K562 (cell line): Measurements from ENCODE around the gene KIR3DL2. TPM values are rescaled to one million over a fixed set of nuclear protein-coding genes. Genes with fewer than 3 reads are reported as not detected.

ENCODE experiments used
- CTCFL ChIP-seq: IDR thresholded peaks from 2 replicates; pipeline ENCODE4 v1.6.1; 2011; ENCODE audit warnings: borderline replicate concordance, low read depth, mild to moderate bottlenecking, moderate library complexity, low read length; ENCODE audit not compliant: insufficient read depth, poor library complexity, severe bottlenecking
- ILK ChIP-seq: fragments of 450-650 bp; IDR thresholded peaks from 2 replicates; pipeline ENCODE4 v1.6.1; 2016; ENCODE audit warnings: missing genetic modification characterization, low read depth, mild to moderate bottlenecking, missing compliant biosample characterization, moderate library complexity, borderline replicate concordance
- MAFK ChIP-seq: IDR thresholded peaks from 2 replicates; pipeline ENCODE4 v1.6.1; 2011; ENCODE audit warnings: low read length, improper control_type of control experiment
- NCOA2 ChIP-seq, 2 experiments: fragments of 450-650 bp; IDR thresholded peaks; 2 replicates each; pipeline ENCODE4 v1.6.1; 2018; ENCODE audit warnings: mild to moderate bottlenecking in 2 of 2, moderate library complexity in 1 of 2; ENCODE audit not compliant: partially characterized antibody in 2 of 2
- RFX5 ChIP-seq: IDR thresholded peaks from 2 replicates; pipeline ENCODE4 v1.6.1; 2011; ENCODE audit warnings: low read depth, mild to moderate bottlenecking, improper control_type of control experiment, low read length
- SIN3B ChIP-seq: fragments of 450-650 bp; IDR thresholded peaks from 2 replicates; pipeline ENCODE4 v1.6.1; 2017; ENCODE audit warnings: low read depth, mild to moderate bottlenecking, moderate library complexity
- polyA plus RNA-seq, 8 experiments: library from polyadenylated mRNA; depleted of rRNA in 4 of 8; stranded (reverse) in 5 of 8; unstranded in 3 of 8; fragments of >200 nt; fragmentation: Nextera tagmentation in 2 of 8; fragmentation: Illumina TruSeq in 1 of 8; extraction: Ambion mirVana in 2 of 8; extraction: Trizol in 1 of 8; gene quantifications; 2 replicates each; pipeline versions ENCODE4 v1.2.1 to v1.2.3, GENCODE V29; 2011 to 2014; ENCODE audit warnings: inconsistent platforms in 1 of 8, missing spikeins in 1 of 8
- total RNA-seq, 7 experiments: library from RNA; depleted of rRNA in 6 of 7; stranded (reverse); fragments of >200 nt in 6 of 7; fragmentation: Illumina TruSeq in 2 of 7; extraction: Trizol in 2 of 7; gene quantifications; 2 replicates each; pipeline versions ENCODE4 v1.2.1 to v1.2.3, GENCODE V29; 2011 to 2021; ENCODE audit warnings: low replicate concordance in 1 of 7
- TF ChIP-seq, protein P1 (sequence below), 2 experiments: fragments of 250-450 bp in 1 of 2; fragments of 450-650 bp in 1 of 2; sonication (Bioruptor Pico) in 1 of 2; IDR thresholded peaks; 2 replicates each; pipeline versions ENCODE4 v1.6.1 to v1.8.0; 2016 to 2021; ENCODE audit warnings: mild to moderate bottlenecking in 2 of 2, moderate library complexity in 2 of 2, missing compliant biosample characterization in 1 of 2, missing genetic modification characterization in 1 of 2

Gene KIR3DL2
- total and polyA plus RNA-seq, 9 of the 15 experiments (the other 6 are each of a cell fraction or from before 2014, with no cell fraction given), result not detected

DNA sequence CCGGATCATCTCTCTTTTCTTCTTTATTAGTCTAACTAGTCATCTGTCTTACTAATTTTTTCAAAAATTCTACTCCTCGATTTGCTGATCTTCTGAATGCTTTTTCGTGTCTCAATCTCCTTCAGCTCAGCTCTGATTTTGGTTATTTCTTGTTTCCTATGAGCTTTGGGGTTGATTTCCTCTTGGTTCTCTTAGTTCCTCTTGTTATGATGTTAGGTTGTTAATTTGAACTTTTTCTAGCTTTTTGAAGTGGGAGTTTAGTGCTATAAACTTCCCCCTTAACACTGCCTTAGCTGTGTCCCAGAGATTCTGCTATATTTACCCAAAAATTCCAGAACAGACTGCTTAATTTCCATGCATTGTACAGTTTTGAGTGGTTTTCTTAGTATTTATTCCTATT is 27.2 kb downstream of the KIR3DL2 start (continued):
- TF ChIP-seq, protein P1, sequence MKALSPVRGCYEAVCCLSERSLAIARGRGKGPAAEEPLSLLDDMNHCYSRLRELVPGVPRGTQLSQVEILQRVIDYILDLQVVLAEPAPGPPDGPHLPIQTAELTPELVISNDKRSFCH (CRISPR knock-in tag; IDR thresholded peaks at IDR 0.05), result no peak
- TF ChIP-seq, protein P1 (tag; IDR thresholded peaks at IDR 0.05), result no peak
- TF ChIP-seq ILK (tag) (no peak), NCOA2 (IDR thresholded peaks at IDR 0.05; ENCODE audit: partially characterized antibody in 2 of 2) (no peak), MAFK (no peak), SIN3B (no peak), CTCFL (no peak), RFX5 (no peak)
